Tibial nerve (tissue), 4 donors: ENCODE data around the gene SLC6A17.

Experiments used
- EP300 ChIP-seq, 2 donors: sonication (generic); formaldehyde crosslinking; IDR thresholded peaks; one replicate each; pipeline ENCODE4 v1.6.1; 2017; ENCODE audit warnings: antibody characterized with exemption in 2 of 2, mild to moderate bottlenecking in 1 of 2
- TF ChIP-seq, protein P1 (sequence below), 5 experiments: fragments of 200-600 bp in 3 of 5; fragments of 450-650 bp in 2 of 5; sonication (generic) in 3 of 5; IDR thresholded peaks; one replicate each; pipeline ENCODE4 v1.5.1; 2016 to 2019; ENCODE audit warnings: antibody characterized with exemption in 5 of 5, mild to moderate bottlenecking in 3 of 5, moderate library complexity in 2 of 5

DNA sequence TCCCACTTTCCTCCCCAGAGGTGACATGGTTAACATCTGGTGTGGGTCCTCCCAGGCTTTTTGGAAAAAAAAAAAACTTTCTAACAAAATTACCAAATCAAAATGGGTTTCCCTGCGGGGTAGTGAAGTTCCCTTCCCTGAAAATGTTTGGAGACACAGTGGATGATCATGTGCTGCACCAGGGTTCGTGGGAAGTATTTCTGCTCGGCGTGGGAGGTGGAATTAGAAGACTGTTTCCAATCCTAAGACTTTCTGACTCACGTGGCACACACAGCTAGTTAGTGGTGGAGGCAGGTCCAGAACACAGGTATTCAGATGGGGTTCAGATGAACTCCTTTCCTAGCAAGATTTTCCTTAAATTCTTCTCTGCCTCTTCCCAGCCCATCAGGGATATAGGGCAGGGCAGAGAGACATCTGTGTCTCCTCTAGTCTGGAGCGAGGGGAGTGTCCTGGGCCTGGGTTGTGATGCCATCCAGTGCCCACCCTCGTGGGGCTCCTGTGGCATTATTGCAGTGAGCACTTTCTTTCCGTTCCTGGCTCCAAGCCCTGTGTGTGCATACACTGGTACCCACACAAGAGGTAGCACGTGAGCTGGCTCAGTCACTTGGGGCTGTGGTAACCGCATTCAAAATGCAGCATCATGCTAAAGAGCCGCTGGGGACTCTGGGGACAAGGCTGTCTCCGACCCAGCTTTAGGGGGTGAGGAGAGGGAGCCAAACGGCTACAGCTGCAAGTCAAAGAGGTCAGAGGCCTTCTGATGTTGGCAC lies 87.3 kb downstream of the SLC6A17 start:
- TF ChIP-seq, protein P1, sequence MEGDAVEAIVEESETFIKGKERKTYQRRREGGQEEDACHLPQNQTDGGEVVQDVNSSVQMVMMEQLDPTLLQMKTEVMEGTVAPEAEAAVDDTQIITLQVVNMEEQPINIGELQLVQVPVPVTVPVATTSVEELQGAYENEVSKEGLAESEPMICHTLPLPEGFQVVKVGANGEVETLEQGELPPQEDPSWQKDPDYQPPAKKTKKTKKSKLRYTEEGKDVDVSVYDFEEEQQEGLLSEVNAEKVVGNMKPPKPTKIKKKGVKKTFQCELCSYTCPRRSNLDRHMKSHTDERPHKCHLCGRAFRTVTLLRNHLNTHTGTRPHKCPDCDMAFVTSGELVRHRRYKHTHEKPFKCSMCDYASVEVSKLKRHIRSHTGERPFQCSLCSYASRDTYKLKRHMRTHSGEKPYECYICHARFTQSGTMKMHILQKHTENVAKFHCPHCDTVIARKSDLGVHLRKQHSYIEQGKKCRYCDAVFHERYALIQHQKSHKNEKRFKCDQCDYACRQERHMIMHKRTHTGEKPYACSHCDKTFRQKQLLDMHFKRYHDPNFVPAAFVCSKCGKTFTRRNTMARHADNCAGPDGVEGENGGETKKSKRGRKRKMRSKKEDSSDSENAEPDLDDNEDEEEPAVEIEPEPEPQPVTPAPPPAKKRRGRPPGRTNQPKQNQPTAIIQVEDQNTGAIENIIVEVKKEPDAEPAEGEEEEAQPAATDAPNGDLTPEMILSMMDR (IDR thresholded peaks at IDR 0.05) = no peak
- no peak for TF ChIP-seq EP300 (IDR thresholded peaks at IDR 0.05)
